HG03558 (cell line): ENCODE measurements around the gene ITGAL.

Experiments used
- ATAC-seq: cut with Tn5 transposase; IDR thresholded peaks from one replicate; pipeline ENCODE4 v1.9.1; 2021; ENCODE audit warnings: moderate number of reproducible peaks; ENCODE audit not compliant: unreplicated experiment; ENCODE audit errors: extremely low read depth

The ITGAL gene

GRCh38 chr16:30565526-30565925, 93.0 kb downstream of the ITGAL start:
- ATAC-seq: no peak

GRCh38 chr16:30565984-30566383, 93.4 kb downstream of the ITGAL start:
- ATAC-seq: no peak

- no peak for ATAC-seq
These were observed 94.0 kb downstream of the ITGAL start for GRCh38 chr16:30566531-30566930.

GRCh38 chr16:30567160-30567990, 94.8 kb downstream of the ITGAL start:
- ATAC-seq: no peak

GRCh38 chr16:30567991-30568638, 95.6 kb downstream of the ITGAL start:
- no peak for ATAC-seq

- ATAC-seq: no peak
These were observed 96.7 kb downstream of the ITGAL start for GRCh38 chr16:30569281-30569680.

GRCh38 chr16:30569746-30570635, 97.4 kb downstream of the ITGAL start:
- ATAC-seq: no peak

GRCh38 chr16:30570636-30571444, 98.3 kb downstream of the ITGAL start:
- no peak for ATAC-seq

GRCh38 chr16:30571445-30572322, 99.1 kb downstream of the ITGAL start, which contains the start of gene ZNF688:
Gene ZNF688 (minus strand): TSS chr16:30571714. CDS start chr16:30571629, 85 bp downstream.
- no peak for ATAC-seq
